ENCODE measurements around the gene HPCAL4. TPM values are rescaled to one million over a fixed set of nuclear protein-coding genes. Genes with fewer than 3 reads are reported as not detected.

Gene HPCAL4
- total RNA-seq, 2 donors from 2014 or later, result 0.07 to 0.16 TPM

DNA sequence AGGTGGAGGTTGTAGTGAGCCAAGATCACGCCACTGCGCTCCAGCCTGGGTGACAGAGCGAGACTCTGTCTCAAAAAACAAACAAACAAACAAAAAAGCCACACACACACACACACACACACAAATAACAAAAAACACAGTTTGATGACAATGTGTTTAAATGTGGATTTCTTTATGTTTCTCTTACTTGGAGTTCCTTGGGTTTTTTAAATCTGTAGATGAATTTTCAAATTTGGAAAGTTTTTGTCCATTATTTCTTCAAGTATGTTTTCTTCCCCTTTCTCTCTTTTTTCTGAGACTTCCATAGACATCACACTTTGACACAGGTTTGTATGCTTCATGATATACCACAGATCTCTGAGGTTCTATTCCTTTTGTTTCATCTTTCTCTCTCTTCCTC lies 35.4 kb upstream of the HPCAL4 start:
- Histone ChIP-seq H3K4me1 (no peaks in the 10 kb centered on the region), H3K27ac (no peak overlapping the region), H3K9me3 (no peaks in the 10 kb centered on the region), H3K27me3 (peaks cover 17% of the 10 kb centered on the region), H3K4me3 (no peak overlapping the region), H3K9ac (ENCODE audit: low read depth in 2 of 2, low read length in 2 of 2) (no peak overlapping the region), H3K36me3 (no peaks in the 10 kb centered on the region)
- no peak for DNase-seq
- TF ChIP-seq, protein P1, sequence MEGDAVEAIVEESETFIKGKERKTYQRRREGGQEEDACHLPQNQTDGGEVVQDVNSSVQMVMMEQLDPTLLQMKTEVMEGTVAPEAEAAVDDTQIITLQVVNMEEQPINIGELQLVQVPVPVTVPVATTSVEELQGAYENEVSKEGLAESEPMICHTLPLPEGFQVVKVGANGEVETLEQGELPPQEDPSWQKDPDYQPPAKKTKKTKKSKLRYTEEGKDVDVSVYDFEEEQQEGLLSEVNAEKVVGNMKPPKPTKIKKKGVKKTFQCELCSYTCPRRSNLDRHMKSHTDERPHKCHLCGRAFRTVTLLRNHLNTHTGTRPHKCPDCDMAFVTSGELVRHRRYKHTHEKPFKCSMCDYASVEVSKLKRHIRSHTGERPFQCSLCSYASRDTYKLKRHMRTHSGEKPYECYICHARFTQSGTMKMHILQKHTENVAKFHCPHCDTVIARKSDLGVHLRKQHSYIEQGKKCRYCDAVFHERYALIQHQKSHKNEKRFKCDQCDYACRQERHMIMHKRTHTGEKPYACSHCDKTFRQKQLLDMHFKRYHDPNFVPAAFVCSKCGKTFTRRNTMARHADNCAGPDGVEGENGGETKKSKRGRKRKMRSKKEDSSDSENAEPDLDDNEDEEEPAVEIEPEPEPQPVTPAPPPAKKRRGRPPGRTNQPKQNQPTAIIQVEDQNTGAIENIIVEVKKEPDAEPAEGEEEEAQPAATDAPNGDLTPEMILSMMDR (IDR thresholded peaks at IDR 0.05), result no peak
- intact Hi-C loops (cut with DNase I), result no loop called here

DNA sequence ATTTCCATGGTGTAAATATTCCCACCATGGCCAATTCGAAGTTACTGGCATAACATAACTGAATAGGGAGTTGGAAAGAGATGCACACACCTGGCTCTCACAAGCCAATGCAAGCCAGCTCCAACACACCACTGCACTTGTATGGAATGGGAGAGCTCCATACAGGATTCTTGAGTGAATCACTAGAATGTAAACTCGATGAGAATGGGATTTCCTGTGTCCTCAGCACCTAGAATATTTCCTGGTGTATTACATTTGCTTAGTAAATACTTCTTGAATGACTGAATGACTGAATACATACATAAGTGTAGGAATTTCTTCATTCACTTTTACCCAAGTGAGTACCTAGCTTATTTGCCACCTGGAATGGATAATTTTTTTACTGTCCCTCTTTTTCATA lies 31.3 kb upstream of the HPCAL4 start:
- no peak overlapping the region for H3K27ac ChIP-seq
- no peaks in the 10 kb centered on the region for H3K36me3 ChIP-seq
- no peak overlapping the region for H3K4me3 ChIP-seq
- intact Hi-C loops (cut with DNase I), result loop anchor here (5.0 kb wide), 1 partner anchor 115 kb away; no protein-coding TSS in a partner anchor
- no peak overlapping the region for H3K9ac ChIP-seq (ENCODE audit: low read depth in 2 of 2, low read length in 2 of 2)
- no peaks in the 10 kb centered on the region for H3K9me3 ChIP-seq
- TF ChIP-seq, protein P1 (IDR thresholded peaks at IDR 0.05), result no peak
- H3K27me3 ChIP-seq, result peaks cover 9% of the 10 kb centered on the region
- DNase-seq, result no peak
- no peaks in the 10 kb centered on the region for H3K4me1 ChIP-seq

DNA sequence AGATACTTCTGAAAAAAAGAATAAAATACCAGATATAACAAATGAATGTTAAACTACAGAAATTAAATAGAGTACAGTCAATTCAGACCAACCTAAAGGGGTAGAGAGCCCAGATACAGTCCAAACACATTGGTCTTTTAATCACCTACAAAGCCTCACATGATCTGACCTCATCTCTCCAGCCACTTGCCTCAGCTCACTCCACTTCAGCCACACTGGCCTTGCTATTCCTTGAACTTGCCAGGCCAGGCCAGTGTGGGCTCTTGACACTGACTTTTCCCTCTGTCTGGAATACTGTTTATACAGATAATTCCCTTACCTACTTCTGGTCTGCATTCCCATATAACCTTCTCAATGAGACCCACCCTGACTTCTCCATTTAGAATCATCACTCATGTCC lies 30.4 kb upstream of the HPCAL4 start:
- Histone ChIP-seq H3K4me1 (no peaks in the 10 kb centered on the region), H3K9me3 (no peaks in the 10 kb centered on the region), H3K27me3 (peaks cover 5% of the 10 kb centered on the region), H3K4me3 (no peak overlapping the region), H3K27ac (no peak overlapping the region), H3K9ac (ENCODE audit: low read depth in 2 of 2, low read length in 2 of 2) (no peak overlapping the region), H3K36me3 (no peaks in the 10 kb centered on the region)
- intact Hi-C loops (cut with DNase I), result loop anchor here (5.0 kb wide), 1 partner anchor 114 kb away; no protein-coding TSS in a partner anchor
- no peak for DNase-seq
- TF ChIP-seq, protein P1 (IDR thresholded peaks at IDR 0.05), result no peak

DNA sequence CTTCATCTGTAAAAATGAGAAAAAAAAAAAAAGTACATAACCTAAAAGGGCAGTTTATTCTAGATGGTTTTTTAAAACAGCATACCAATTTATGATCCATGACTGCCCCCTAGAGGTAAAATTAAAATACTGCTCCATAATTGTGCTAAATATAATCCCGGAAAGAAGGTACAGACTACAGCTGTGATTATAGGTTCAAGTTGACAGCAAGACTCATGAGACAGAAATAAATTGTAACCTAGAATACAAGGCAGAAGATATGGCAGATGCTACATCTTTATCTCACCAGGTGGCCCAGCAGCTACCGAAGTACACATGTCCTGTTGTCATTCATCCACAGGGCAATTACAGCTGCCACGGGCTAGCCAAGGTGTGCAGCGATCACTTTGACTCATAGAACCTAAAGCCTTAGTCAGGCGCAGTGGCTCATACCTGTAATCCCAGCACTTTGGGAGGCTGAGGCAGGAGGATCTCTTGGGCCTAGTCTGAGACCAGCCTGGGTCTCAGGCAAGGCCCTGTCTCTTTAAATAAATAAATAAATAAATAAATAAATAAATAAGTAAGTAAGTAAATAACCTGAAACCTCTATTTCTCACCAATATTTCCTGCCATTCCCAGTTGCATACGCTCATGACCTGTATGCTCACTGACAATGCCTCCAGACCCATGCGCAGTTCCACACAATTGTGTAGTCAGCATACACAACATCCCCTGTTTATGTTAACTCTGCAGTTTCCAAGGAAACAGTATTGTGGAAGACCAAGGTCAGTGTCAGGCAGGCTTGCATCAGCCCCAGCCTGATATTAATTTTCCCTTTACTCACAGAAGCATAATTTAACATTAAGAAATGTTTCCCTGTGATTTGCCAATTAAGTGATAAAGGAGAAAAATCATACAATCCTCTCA lies 29.1 kb upstream of the HPCAL4 start:
- H3K4me3 ChIP-seq, result no peak overlapping the region
- H3K27ac ChIP-seq, result no peak overlapping the region
- TF ChIP-seq, protein P1 (IDR thresholded peaks at IDR 0.05), result peak; percentile 67
- DNase-seq, result no peak
- intact Hi-C loops (cut with DNase I), result loop anchor here (5.0 kb wide), 1 partner anchor 113 kb away; no protein-coding TSS in a partner anchor
- no peaks in the 10 kb centered on the region for H3K36me3 ChIP-seq
- H3K9me3 ChIP-seq, result no peaks in the 10 kb centered on the region
- H3K9ac ChIP-seq (ENCODE audit: low read depth in 2 of 2, low read length in 2 of 2), result no peak overlapping the region
- no peaks in the 10 kb centered on the region for H3K4me1 ChIP-seq
- peaks cover 4% of the 10 kb centered on the region for H3K27me3 ChIP-seq

DNA sequence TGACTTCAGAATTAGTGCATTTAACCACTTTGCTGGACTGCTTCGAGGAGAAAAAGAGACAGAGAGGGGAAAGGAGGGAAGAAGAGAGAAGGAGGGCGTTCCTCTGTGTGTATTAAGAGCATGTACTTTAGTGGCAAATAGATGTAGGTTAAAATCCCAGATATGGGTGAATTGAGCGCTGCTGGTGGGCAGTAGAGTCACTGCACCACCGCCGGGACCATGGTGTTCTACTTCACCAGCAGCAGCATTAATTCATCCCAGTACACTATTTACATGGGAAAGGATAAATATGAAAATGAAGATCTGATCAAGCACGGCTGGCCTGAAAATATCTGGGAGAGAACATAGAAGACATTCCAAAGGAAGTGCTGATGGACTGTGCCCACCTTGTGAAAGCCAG lies 26.6 kb upstream of the HPCAL4 start:
- no peaks in the 10 kb centered on the region for H3K4me1 ChIP-seq
- H3K9ac ChIP-seq (ENCODE audit: low read depth in 2 of 2, low read length in 2 of 2), result no peak overlapping the region
- H3K27me3 ChIP-seq, result peaks cover 4% of the 10 kb centered on the region
- intact Hi-C loops (cut with DNase I), result loop anchor here (10.0 kb wide), 1 partner anchor 623 kb away; no protein-coding TSS in a partner anchor
- H3K36me3 ChIP-seq, result no peaks in the 10 kb centered on the region
- no peak overlapping the region for H3K4me3 ChIP-seq
- DNase-seq, result no peak
- TF ChIP-seq, protein P1 (IDR thresholded peaks at IDR 0.05), result no peak
- no peak overlapping the region for H3K27ac ChIP-seq
- H3K9me3 ChIP-seq, result no peaks in the 10 kb centered on the region
